Pons (tissue), 1 donor: ENCODE data around the gene GRIK3.

ENCODE experiments used
- DNase-seq: peaks from one replicate; pipeline ENCODE4 v3.0.0-alpha.2; 2016; ENCODE audit warnings: low spot score

The GRIK3 gene

GRCh38 chr1:36765785-36766300 is 268.5 kb downstream of the GRIK3 start:
- DNase-seq: no peak

GRCh38 chr1:36764798-36765197 is 269.5 kb downstream of the GRIK3 start:
- no peak for DNase-seq

GRCh38 chr1:36763771-36764170 is 270.5 kb downstream of the GRIK3 start:
- no peak for DNase-seq

- DNase-seq: no peak
Measured at GRCh38 chr1:36762174-36762573, 272.1 kb downstream of the GRIK3 start.

GRCh38 chr1:36761113-36761512 is 273.2 kb downstream of the GRIK3 start:
- no peak for DNase-seq

GRCh38 chr1:36760081-36760480 is 274.2 kb downstream of the GRIK3 start:
- DNase-seq: no peak

- DNase-seq: no peak
Measured at GRCh38 chr1:36759355-36759754, 275.0 kb downstream of the GRIK3 start.

- no peak for DNase-seq
Measured at GRCh38 chr1:36755303-36756230, 278.7 kb downstream of the GRIK3 start.

GRCh38 chr1:36754366-36754765 is 279.9 kb downstream of the GRIK3 start:
- DNase-seq: no peak

GRCh38 chr1:36753451-36753850 is 280.9 kb downstream of the GRIK3 start:
- DNase-seq: no peak

- DNase-seq: no peak
Measured at GRCh38 chr1:36752891-36753361, 281.4 kb downstream of the GRIK3 start.

- DNase-seq: no peak
Measured at GRCh38 chr1:36752431-36752830, 281.9 kb downstream of the GRIK3 start.

GRCh38 chr1:36751525-36751924 is 282.8 kb downstream of the GRIK3 start:
- no peak for DNase-seq

GRCh38 chr1:36748466-36748865 is 285.8 kb downstream of the GRIK3 start:
- DNase-seq: no peak
